Testis (tissue), 3 donors: ENCODE results near the gene AQP9. TPM values are rescaled to one million over a fixed set of nuclear protein-coding genes. Genes with fewer than 3 reads are reported as not detected.
"Not testable (repeated sequence)": the region's sequence is repeated elsewhere in the genome, so short reads cannot be mapped to it uniquely, and the experiment has no call there.

Source experiments
- DNase-seq: peaks from one replicate; pipeline ENCODE4 v3.0.0-alpha.2; 2019
- H3K27ac ChIP-seq, 2 donors: fragments of 200-600 bp; sonication (generic); one replicate each; pipeline ENCODE4 v1.5.1; 2019
- H3K27me3 ChIP-seq: fragments of 200-600 bp; sonication (generic); one replicate; pipeline ENCODE4 v1.5.1; 2019
- H3K36me3 ChIP-seq: fragments of 200-600 bp; sonication (generic); one replicate; pipeline ENCODE4 v1.5.1; 2017; ENCODE audit warnings: low read depth; ENCODE audit errors: missing control alignments
- H3K4me1 ChIP-seq: fragments of 200-600 bp; sonication (generic); one replicate; pipeline ENCODE4 v1.5.1; 2019
- H3K4me3 ChIP-seq, 2 donors: fragments of 200-600 bp; sonication (generic); one replicate each; pipeline ENCODE4 v1.5.1; 2017 to 2019
- H3K9me3 ChIP-seq: fragments of 200-600 bp; sonication (generic); one replicate; pipeline ENCODE4 v1.5.1; 2017
- CTCF ChIP-seq, 3 experiments: fragments of 450-650 bp in 2 of 3; fragments of 200-600 bp in 1 of 3; sonication (generic) in 1 of 3; IDR thresholded peaks; one replicate each; pipeline ENCODE4 v1.5.1; 2016 to 2019; ENCODE audit warnings: antibody characterized with exemption in 3 of 3, mild to moderate bottlenecking in 2 of 3, moderate library complexity in 1 of 3
- POLR2A ChIP-seq: fragments of 450-650 bp; IDR thresholded peaks from one replicate; pipeline ENCODE4 v1.6.1; 2017; ENCODE audit warnings: antibody characterized with exemption, mild to moderate bottlenecking, moderate library complexity
- WGBS, 2 donors: methylation state at CpG; one replicate each; pipeline ENCODE4 v1.1.5; 2018; 5-methylcytosine and 5-hydroxymethylcytosine counted together
- intact Hi-C: fragments of 100-400 bp; cut with DNase I; formaldehyde crosslinking; loops from one replicate; pipeline ENCODE4 v1.15.1; 2023; ENCODE audit warnings: low total_unique reads
- polyA plus RNA-seq: library from polyadenylated mRNA; stranded (reverse); fragments of 350-450 nt; fragmentation: Illumina TruSeq; extraction: RNeasy Lipid Tissue Mini Kit (QIAGEN cat#74804); gene quantifications from one replicate; pipeline ENCODE4 v1.2.3, GENCODE V29; 2014; ENCODE audit warnings: low read depth, low replicate concordance; ENCODE audit not compliant: insufficient read depth
- total RNA-seq, 2 donors: library from RNA; depleted of rRNA; stranded (reverse); fragments of >200 nt; gene quantifications; one replicate each; pipeline ENCODE4 v1.2.3, GENCODE V29; 2016

AQP9 gene
- total and polyA plus RNA-seq, 3 donors from 2014 or later, result 0.16 to 3.1 TPM; not detected in 1

GRCh38 chr15:58108117-58108516 lies 30.1 kb upstream of the AQP9 start:
- no peaks in the 10 kb centered on the region for H3K4me1 ChIP-seq
- intact Hi-C loops, result no loop called here
- TF ChIP-seq POLR2A (no peak), CTCF (IDR thresholded peaks at IDR 0.05) (no peak)
- no peaks in the 10 kb centered on the region for H3K36me3 ChIP-seq
- 67 to 84% methylated on average over 2 of the region's 2 CpGs for WGBS, 2 donors
- DNase-seq, result no peak
- no peak overlapping the region for H3K27ac ChIP-seq
- H3K4me3 ChIP-seq, result no peak overlapping the region
- H3K27me3 ChIP-seq, result no peaks in the 10 kb centered on the region
- no peaks in the 10 kb centered on the region for H3K9me3 ChIP-seq

- DNase-seq, result no peak
- Histone ChIP-seq H3K9me3 (no peaks in the 10 kb centered on the region), H3K4me1 (no peaks in the 10 kb centered on the region), H3K27ac (no peak overlapping the region), H3K27me3 (no peaks in the 10 kb centered on the region), H3K36me3 (no peaks in the 10 kb centered on the region), H3K4me3 (no peak overlapping the region)
- intact Hi-C loops, result no loop called here
- 92 to 97% methylated on average over 3 of the region's 3 CpGs for whole genome bisulfite sequencing, 2 donors
- TF ChIP-seq POLR2A (no peak), CTCF (IDR thresholded peaks at IDR 0.05) (no peak)
These were observed 28.8 kb upstream of the AQP9 start for GRCh38 chr15:58109419-58109818.

GRCh38 chr15:58110999-58111717 lies 27.0 kb upstream of the AQP9 start:
- H3K36me3 ChIP-seq, result no peaks in the 10 kb centered on the region
- no peak for DNase-seq
- no peaks in the 10 kb centered on the region for H3K27me3 ChIP-seq
- intact Hi-C loops, result no loop called here
- no peak overlapping the region for H3K4me3 ChIP-seq
- 46 to 56% methylated on average over 6 of the region's 6 CpGs for WGBS, 2 donors
- TF ChIP-seq POLR2A (no peak), CTCF (IDR thresholded peaks at IDR 0.05) (no peak)
- H3K4me1 ChIP-seq, result no peaks in the 10 kb centered on the region
- no peaks in the 10 kb centered on the region for H3K9me3 ChIP-seq
- H3K27ac ChIP-seq, result no peak overlapping the region

- intact Hi-C loops, result no loop called here
- no peaks in the 10 kb centered on the region for H3K4me1 ChIP-seq
- no peak overlapping the region for H3K4me3 ChIP-seq
- H3K9me3 ChIP-seq, result no peaks in the 10 kb centered on the region
- H3K36me3 ChIP-seq, result no peaks in the 10 kb centered on the region
- no peak overlapping the region for H3K27ac ChIP-seq
- no peak for DNase-seq
- WGBS, 2 donors, result 91 to 96% methylated on average over 5 of the region's 5 CpGs
- H3K27me3 ChIP-seq, result no peaks in the 10 kb centered on the region
- TF ChIP-seq CTCF (IDR thresholded peaks at IDR 0.05) (no peak), POLR2A (no peak)
These were observed 26.5 kb upstream of the AQP9 start for GRCh38 chr15:58111718-58112104.

- H3K27ac ChIP-seq, intact Hi-C loops, H3K36me3 ChIP-seq, DNase-seq, H3K4me1 ChIP-seq, H3K27me3 ChIP-seq, H3K9me3 ChIP-seq, H3K4me3 ChIP-seq: not testable (repeated sequence)
- 54 to 57% methylated on average over 5 of the region's 5 CpGs for WGBS, 2 donors
These were observed 24.8 kb upstream of the AQP9 start for GRCh38 chr15:58113358-58113757.
